ENCODE results near the gene CAPN15.
"Not testable (repeated sequence)": the region's sequence is repeated elsewhere in the genome, so short reads cannot be mapped to it uniquely, and the experiment has no call there.

The CAPN15 gene

GRCh38 chr16:595094-595528 lies 67.6 kb downstream of the CAPN15 start:
- no peak for DNase-seq

GRCh38 chr16:595942-596735 lies 68.6 kb downstream of the CAPN15 start:
- DNase-seq = no peak

GRCh38 chr16:596736-597060 lies 69.2 kb downstream of the CAPN15 start:
- DNase-seq = no peak

GRCh38 chr16:597655-598054 lies 70.1 kb downstream of the CAPN15 start:
- DNase-seq = not testable (repeated sequence)

GRCh38 chr16:598823-599739 lies 71.6 kb downstream of the CAPN15 start:
- no peak for DNase-seq

- no peak for DNase-seq
Measured at GRCh38 chr16:600781-601180, 73.3 kb downstream of the CAPN15 start.

- no peak for DNase-seq
Measured at GRCh38 chr16:603933-604332, 76.4 kb downstream of the CAPN15 start.
